Stimulated activated CD8-positive, alpha-beta memory T cell treated with anti-CD3 and anti-CD28 coated beads, Interleukin-15, amount 100 ng/mL, for 24 hours (primary cell): ENCODE measurements around the gene NLRP3.
"Not testable (repeated sequence)": the region's sequence is repeated elsewhere in the genome, so short reads cannot be mapped to it uniquely, and the experiment has no call there.

Source experiments
- DNase-seq: peaks from one replicate; pipeline ENCODE4 v3.0.0-alpha.2; 2020; ENCODE audit warnings: low read depth

The NLRP3 gene

DNA sequence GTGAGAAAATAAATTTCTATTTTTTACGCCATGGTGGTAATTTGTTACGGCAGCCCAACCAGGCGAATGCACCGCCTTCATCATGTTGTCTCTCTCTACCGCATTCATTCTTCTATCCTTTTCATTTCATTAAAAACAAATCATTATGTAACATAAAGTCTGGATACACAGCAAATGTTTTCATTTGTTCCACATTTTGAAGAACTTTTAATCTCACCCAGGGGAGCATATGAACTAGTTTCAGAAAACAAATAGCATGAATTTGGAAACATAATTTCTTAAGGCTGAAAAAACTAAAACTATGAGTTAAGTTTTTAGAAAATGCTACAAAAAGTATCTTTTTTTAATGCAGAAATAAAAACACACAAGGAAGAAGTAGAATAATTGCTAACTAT lies 53.2 kb downstream of the NLRP3 start:
- no peak for DNase-seq

DNA sequence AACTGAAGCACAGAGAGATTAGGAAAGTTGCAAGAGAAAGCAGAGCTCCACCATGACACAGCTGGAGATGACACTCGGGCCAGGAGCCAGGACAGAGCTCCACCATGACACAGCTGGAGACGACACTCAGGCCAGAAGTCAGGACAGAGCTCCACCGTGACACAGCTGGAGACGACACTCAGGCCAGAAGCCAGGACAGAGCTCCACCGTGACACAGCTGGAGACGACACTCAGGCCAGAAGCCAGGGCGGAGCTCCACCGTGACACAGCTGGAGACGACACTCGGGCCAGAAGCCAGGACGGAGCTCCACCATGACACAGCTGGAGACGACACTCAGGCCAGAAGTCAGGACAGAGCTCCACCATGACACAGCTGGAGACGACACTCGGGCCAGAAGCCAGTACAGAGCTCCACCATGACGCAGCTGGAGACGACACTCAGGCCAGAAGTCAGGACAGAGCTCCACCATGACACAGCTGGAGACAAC lies 55.0 kb downstream of the NLRP3 start:
- DNase-seq = not testable (repeated sequence)

DNA sequence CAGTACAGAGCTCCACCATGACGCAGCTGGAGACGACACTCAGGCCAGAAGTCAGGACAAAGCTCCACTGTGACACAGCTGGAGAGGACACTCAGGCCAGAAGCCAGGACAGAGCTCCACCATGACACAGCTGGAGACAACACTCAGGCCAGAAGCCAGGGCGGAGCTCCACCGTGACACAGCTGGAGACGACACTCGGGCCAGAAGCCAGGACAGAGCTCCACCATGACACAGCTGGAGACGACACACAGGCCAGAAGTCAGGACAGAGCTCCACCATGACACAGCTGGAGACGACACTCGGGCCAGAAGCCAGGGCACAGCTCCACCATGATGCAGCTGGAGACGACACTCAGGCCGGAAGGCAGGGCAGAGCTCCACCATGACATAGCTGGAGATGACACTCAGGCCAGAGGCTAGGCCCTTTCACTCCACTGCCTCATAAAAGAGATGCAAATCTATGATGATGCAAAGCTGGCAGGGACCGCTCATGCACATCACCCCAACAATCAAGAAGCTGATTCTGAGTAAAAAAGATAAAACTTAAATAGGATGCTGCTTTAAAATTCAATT lies 55.6 kb downstream of the NLRP3 start:
- DNase-seq = no peak

DNA sequence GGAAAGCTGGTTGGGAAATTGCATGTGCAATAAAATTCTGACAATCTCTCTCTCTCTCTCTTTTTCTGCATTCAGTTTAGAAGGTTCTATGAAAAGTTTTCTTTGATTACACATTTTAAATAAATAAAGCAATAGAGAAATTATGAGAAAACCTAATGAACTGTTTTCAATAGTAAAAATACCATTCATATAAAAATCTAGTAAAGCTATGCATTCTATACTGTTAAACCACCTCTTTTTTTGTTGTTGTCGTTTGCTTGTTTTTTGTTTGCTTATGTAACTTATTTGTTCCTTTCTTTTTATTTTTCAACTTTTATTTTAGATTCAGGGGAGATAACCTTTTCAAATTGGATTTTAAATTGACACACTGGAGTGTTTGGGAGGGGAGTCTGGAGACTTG lies 56.1 kb downstream of the NLRP3 start:
- DNase-seq = no peak

DNA sequence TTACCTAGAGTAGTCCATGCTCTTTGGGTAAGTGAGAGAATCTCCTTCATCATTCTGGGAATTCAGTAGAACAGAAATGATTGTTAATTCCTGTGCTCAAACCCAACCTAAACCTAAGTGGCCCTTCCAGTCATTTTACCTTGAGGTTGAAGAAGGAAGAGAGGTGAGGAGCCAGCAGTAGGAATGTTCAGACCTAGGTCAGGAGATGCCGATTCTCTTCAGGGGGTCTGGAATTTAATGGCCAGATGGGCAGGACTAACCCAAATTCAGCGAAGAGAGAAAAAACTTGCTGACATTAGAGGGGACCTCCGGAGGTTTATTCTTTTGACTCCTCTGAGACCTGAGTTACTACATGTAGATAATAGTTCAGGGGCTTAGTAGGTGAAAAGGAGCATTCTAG lies 58.4 kb downstream of the NLRP3 start:
- no peak for DNase-seq

DNA sequence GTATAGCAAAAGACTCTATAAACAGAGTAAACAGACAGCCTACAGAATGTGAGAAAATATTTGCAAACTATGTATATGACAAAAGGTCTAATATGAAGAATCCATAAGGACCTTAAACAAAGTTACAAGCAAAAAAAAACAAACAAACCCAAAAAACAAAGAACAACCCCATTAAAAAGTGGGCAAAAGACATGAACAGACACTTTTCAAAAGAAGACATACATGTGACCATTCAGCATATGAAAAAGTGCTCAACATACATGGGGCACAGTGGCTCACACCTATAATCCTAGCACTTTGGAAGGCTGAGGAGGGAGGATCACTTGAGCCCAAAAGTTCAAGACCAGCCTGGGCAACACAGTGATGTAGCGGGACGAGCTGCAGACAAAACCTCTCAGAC lies 59.8 kb downstream of the NLRP3 start:
- no peak for DNase-seq

DNA sequence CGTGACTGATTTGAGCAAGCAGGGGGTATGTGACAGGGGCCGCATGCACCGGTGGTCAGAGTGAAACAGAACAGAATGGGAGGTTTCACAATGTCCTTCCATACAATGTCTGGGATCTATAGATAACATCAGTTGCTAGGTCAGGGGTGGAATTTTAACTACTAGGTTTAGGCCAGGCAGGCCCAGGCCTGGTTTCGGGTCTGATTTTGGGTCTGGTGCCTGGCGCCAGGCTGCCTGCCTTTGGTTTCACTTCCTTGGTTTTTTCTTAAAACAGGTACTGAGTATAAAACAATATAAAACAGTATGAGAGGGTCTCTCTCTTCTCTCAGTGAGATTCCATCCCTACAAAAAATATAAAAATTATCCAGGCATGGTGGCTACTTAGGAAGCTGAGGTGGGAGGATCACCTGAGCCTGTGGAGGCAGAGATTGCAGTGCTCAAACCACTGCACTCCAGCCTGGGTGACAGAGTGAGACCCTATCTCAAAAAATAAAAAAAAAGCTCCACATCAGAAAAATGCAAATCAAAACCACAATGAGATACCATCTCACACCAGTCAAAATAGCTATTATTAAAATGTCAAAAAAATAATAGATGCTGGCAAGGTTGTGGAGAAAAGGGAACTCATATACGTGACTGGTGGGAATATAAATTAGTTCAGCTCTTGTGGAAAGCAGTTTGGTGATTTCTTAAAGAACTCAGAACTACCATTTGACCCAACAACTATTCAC lies 60.5 kb downstream of the NLRP3 start:
- not testable (repeated sequence) for DNase-seq

DNA sequence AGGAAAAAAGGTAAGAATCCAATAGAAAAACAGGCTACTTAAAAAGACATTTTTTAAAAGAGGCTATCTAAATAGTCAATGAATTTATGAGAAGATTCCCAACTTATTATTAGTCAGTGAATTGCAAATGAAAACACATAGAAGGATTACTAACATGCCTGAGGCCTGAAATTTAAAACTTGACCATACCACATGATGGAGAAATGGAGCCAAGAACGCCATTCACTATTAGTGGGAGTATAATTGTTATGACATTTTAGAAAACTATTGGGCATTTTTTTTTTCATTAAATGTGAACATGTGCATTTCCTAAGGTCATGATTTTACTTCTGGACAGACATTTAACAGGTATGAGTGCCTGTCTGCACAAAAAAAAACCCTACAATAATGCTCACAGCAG lies 66.8 kb downstream of the NLRP3 start:
- no peak for DNase-seq

DNA sequence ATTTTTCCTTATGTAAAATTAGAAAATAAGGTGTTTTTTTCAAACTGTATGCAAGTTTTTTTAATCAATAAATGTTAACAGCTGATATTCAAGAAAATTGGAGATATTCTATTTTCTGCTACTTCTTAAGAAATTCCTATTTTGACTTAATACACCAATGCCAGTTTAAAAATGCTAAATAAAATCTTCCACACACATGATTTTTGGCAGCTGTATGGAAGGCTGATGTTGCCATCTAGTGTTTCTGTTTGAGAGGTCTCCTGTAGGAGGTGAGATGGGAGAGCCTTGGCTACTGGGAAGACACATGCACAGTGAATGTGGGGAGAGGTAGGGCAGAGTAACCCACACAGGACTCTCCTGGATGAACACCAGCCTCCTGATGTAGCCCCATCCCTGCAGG lies 71.1 kb downstream of the NLRP3 start:
- DNase-seq = no peak

DNA sequence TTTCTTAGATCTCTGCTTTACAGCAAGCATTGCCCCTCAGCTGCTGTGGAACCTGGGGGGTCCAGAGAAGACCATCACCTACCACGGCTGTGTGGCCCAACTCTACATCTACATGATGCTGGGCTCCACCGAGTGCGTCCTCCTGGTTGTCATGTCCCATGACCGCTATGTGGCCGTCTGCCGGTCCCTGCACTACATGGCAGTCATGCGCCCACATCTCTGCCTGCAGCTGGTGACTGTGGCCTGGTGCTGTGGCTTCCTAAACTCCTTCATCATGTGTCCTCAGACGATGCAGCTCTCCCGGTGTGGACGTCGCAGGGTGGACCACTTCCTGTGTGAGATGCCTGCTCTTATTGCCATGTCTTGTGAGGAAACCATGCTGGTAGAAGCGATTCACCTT lies 75.4 kb downstream of the NLRP3 start:
- no peak for DNase-seq

DNA sequence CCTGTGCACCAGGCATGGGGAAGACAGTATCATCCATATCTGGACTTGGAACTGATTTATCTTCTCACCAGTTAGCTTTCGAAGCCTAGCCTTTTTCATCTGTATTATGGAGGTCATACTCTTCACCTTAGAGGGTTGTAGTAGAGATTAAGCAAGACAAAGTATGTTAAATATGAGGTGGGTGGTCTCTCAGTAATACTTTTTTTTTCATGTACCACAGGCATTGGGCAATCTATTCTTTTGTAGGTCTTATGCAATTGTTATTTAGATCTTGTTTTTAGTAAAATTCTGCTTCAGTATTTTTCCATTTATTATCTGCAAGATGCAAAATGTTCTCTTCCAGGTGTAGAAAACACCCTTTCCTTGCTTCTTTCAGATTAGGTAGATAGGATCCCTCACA lies 77.1 kb downstream of the NLRP3 start:
- DNase-seq = no peak

DNA sequence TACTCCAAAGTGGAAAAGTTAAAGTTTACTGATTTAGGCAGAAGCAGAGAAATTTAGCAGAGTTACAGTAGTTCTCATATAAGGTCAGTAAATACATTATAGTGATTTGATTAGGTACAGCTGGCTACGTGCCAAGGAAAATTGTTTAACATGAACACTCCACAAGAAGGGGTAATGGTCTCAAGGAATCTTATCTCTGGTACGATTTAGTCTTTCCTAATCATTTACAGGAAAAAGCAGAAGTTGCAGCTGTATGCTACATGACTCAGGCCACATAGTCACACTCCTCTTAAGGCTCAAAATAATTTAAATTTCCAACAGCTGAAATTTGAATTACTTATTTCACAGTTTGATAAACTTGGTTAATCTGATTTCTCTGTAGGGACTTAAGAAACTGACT lies 78.8 kb downstream of the NLRP3 start:
- DNase-seq = no peak

DNA sequence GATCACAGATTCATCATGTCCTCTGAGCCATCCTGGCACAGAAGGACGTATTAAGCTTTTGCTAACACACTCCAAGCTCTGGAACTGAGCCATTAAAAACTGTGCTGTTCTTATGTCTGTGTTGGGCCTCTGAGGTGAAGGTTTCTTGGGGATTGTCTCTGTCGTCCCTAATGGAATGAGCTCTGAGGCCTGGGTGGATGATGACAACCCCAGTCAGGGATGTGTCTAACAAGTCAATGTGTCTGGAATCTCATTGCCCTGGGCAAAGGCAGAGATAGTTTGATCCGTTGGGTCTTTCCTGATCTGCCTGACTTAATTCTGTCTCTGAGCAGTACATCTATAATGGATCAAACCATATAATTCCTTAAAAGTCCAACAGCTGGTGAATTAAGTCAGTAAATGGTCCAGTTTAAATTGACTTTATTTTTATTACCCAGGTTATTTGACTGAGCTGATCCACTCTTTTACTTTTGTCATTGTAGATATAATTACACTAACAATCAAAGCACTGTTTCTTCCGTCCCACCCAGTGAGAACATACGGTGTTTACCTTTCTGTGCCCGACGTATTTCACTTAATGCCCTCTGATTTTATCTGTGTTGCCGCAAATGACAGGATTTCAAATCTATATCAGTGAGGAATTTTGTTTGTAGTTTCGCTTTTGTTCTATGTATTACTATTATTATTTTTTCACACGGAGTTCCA lies 80.8 kb downstream of the NLRP3 start:
- no peak for DNase-seq
